ENCODE measurements around the gene BIRC3. TPM values are rescaled to one million over a fixed set of nuclear protein-coding genes. Genes with fewer than 3 reads are reported as not detected.
A peak's percentile ranks its signal among the peaks of the same experiment; 100 is the strongest.

The BIRC3 gene
- polyA plus RNA-seq, 1 donor (not counting 4 experiments of a cell fraction or from before 2014, with no cell fraction given) = 2.1 TPM

DNA sequence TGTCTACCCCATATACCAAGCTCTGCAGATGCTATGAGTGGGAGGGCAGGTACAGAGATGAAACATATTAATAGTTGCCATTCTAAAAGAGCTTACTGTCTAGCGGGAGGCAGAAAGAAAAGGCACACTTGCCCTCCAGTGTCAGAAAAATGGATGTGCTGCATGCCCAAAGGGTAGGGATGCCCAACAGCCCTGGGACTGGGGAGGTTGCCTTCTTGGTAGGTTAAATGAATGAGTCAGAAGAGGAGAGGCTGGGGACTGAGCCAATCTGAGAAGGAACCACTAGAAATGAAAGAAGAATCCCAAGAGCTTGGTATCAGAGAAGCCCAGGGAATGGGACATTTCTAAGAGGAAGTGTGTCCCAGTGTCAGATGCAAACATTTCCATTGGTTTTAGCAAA lies 1.2 kb downstream of the BIRC3 start:
- peaks cover 43% of the 10 kb centered on the region for H3K4me1 ChIP-seq (ENCODE audit: control insufficient read depth, extremely low read depth, insufficient read depth, low read length)
- DNase-seq (ENCODE audit: low read depth, low spot score) = no peak
- dilution Hi-C loops (cut with MboI; ENCODE audit: extremely low pct_ligation_motif_present, low sequenced_read_pairs) = no loop called here
- no peaks in the 10 kb centered on the region for H3K9me3 ChIP-seq (ENCODE audit: control insufficient read depth, low read depth, low read length)
- no peaks in the 10 kb centered on the region for H3K79me2 ChIP-seq (ENCODE audit: control insufficient read depth, insufficient read depth, low read length)
- no peaks in the 10 kb centered on the region for H3K36me3 ChIP-seq (ENCODE audit: control insufficient read depth in 2 of 2, extremely low read depth in 1 of 2, insufficient read depth in 2 of 2, low read length in 2 of 2)
- H3K4me2 ChIP-seq (ENCODE audit: control insufficient read depth, extremely low read depth, insufficient read depth, low read depth, low read length) = peak overlapping the region; percentile 86
- peak; percentile 60 for FAIRE-seq
- H3K4me3 ChIP-seq (ENCODE audit: control insufficient read depth in 2 of 3, extremely low read depth in 1 of 3, insufficient read depth in 2 of 3, low read depth in 1 of 3, low read length in 3 of 3) = no peak overlapping the region
- H3K27ac ChIP-seq (ENCODE audit: control insufficient read depth, insufficient read depth, low read length) = peak overlapping the region; percentile 17
- no peak overlapping the region for H2AFZ ChIP-seq (ENCODE audit: control insufficient read depth, low read length)
- H3K9ac ChIP-seq (ENCODE audit: control insufficient read depth, extremely low read depth, insufficient read depth, low read length) = no peak overlapping the region
- H3K27me3 ChIP-seq (ENCODE audit: control insufficient read depth, extremely low read depth, insufficient read depth, low read length) = no peaks in the 10 kb centered on the region
- no peak for TF ChIP-seq EZH2 (IDR thresholded peaks at IDR 0.05; ENCODE audit: low read length)
- TF ChIP-seq, protein P1, sequence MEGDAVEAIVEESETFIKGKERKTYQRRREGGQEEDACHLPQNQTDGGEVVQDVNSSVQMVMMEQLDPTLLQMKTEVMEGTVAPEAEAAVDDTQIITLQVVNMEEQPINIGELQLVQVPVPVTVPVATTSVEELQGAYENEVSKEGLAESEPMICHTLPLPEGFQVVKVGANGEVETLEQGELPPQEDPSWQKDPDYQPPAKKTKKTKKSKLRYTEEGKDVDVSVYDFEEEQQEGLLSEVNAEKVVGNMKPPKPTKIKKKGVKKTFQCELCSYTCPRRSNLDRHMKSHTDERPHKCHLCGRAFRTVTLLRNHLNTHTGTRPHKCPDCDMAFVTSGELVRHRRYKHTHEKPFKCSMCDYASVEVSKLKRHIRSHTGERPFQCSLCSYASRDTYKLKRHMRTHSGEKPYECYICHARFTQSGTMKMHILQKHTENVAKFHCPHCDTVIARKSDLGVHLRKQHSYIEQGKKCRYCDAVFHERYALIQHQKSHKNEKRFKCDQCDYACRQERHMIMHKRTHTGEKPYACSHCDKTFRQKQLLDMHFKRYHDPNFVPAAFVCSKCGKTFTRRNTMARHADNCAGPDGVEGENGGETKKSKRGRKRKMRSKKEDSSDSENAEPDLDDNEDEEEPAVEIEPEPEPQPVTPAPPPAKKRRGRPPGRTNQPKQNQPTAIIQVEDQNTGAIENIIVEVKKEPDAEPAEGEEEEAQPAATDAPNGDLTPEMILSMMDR (optimal IDR thresholded peaks at IDR 0.05 in 1 of 3, IDR thresholded peaks at IDR 0.05 in 1 of 3, conservative IDR thresholded peaks at IDR 0.05 in 1 of 3; ENCODE audit: extremely low read depth in 1 of 3, insufficient read depth in 2 of 3, low read length in 3 of 3) = peak in 1 of 3 experiments; percentile 30
- no peaks in the 10 kb centered on the region for H3K9me1 ChIP-seq (ENCODE audit: control insufficient read depth, extremely low read depth, insufficient read depth, low read length)
- no peaks in the 10 kb centered on the region for H4K20me1 ChIP-seq (ENCODE audit: control insufficient read depth, extremely low read depth, insufficient read depth, low read length)

DNA sequence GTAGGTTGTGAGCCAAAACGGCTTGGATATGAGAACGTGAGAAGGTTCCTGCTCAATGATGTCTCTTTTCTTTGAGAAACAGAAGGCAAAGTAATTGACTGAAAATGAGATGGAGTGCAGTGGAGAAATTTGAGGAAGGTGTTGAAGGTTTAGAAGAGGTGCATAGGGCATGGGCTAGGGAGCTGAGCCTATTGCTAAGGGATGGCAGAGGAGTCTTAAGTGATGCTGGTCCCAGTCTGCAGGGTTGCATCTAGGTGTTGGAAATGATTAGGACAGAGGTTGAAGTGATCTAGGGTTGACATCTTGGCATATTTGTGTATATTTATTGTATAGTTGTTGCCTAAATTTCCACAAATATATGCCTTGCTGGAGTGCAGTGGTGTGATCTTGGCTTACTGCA lies 2.3 kb downstream of the BIRC3 start:
- Histone ChIP-seq H3K9me1 (ENCODE audit: control insufficient read depth, extremely low read depth, insufficient read depth, low read length) (no peaks in the 10 kb centered on the region), H4K20me1 (ENCODE audit: control insufficient read depth, extremely low read depth, insufficient read depth, low read length) (no peaks in the 10 kb centered on the region), H3K4me1 (ENCODE audit: control insufficient read depth, extremely low read depth, insufficient read depth, low read length) (peaks cover 45% of the 10 kb centered on the region), H3K27me3 (ENCODE audit: control insufficient read depth, extremely low read depth, insufficient read depth, low read length) (no peaks in the 10 kb centered on the region), H3K27ac (ENCODE audit: control insufficient read depth, insufficient read depth, low read length) (no peak overlapping the region), H3K4me2 (ENCODE audit: control insufficient read depth, extremely low read depth, insufficient read depth, low read depth, low read length) (no peak overlapping the region), H3K79me2 (ENCODE audit: control insufficient read depth, insufficient read depth, low read length) (no peaks in the 10 kb centered on the region), H3K9me3 (ENCODE audit: control insufficient read depth, low read depth, low read length) (no peaks in the 10 kb centered on the region), H3K4me3 (ENCODE audit: control insufficient read depth in 2 of 3, extremely low read depth in 1 of 3, insufficient read depth in 2 of 3, low read depth in 1 of 3, low read length in 3 of 3) (no peak overlapping the region), H3K36me3 (ENCODE audit: control insufficient read depth in 2 of 2, extremely low read depth in 1 of 2, insufficient read depth in 2 of 2, low read length in 2 of 2) (no peaks in the 10 kb centered on the region), H3K9ac (ENCODE audit: control insufficient read depth, extremely low read depth, insufficient read depth, low read length) (no peak overlapping the region), H2AFZ (ENCODE audit: control insufficient read depth, low read length) (no peak overlapping the region)
- DNase-seq (ENCODE audit: low read depth, low spot score) (no peak), FAIRE-seq (no peak)
- no peak for TF ChIP-seq EZH2 (IDR thresholded peaks at IDR 0.05; ENCODE audit: low read length)
- dilution Hi-C loops (cut with MboI; ENCODE audit: extremely low pct_ligation_motif_present, low sequenced_read_pairs) = no loop called here

DNA sequence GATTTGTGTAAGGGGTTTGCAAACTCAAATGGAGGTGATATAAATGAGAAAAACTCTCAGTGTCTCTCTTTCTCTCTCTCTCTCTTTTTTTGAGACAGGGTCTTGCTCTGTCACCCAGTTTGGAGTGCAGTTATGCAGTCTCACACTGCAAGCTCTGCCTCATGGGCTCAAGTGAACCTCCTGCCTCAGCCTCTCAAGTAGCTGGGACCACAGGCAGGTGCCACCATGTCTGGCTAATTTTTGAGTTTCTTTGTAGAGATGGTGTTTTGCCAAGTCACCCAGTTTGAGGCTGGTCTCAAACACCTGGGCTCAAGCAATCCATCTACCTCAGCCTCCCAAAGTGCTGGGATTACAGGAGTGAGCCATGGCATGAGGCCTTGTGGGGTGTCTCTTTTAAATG lies 2.9 kb downstream of the BIRC3 start:
- Histone ChIP-seq H3K4me3 (ENCODE audit: control insufficient read depth in 2 of 3, extremely low read depth in 1 of 3, insufficient read depth in 2 of 3, low read depth in 1 of 3, low read length in 3 of 3) (no peak overlapping the region), H3K27ac (ENCODE audit: control insufficient read depth, insufficient read depth, low read length) (no peak overlapping the region), H3K9ac (ENCODE audit: control insufficient read depth, extremely low read depth, insufficient read depth, low read length) (no peak overlapping the region), H3K9me3 (ENCODE audit: control insufficient read depth, low read depth, low read length) (no peaks in the 10 kb centered on the region), H3K27me3 (ENCODE audit: control insufficient read depth, extremely low read depth, insufficient read depth, low read length) (no peaks in the 10 kb centered on the region), H2AFZ (ENCODE audit: control insufficient read depth, low read length) (no peak overlapping the region), H3K4me2 (ENCODE audit: control insufficient read depth, extremely low read depth, insufficient read depth, low read depth, low read length) (no peak overlapping the region), H3K79me2 (ENCODE audit: control insufficient read depth, insufficient read depth, low read length) (no peaks in the 10 kb centered on the region), H3K4me1 (ENCODE audit: control insufficient read depth, extremely low read depth, insufficient read depth, low read length) (peaks cover 44% of the 10 kb centered on the region), H3K9me1 (ENCODE audit: control insufficient read depth, extremely low read depth, insufficient read depth, low read length) (no peaks in the 10 kb centered on the region), H4K20me1 (ENCODE audit: control insufficient read depth, extremely low read depth, insufficient read depth, low read length) (no peaks in the 10 kb centered on the region), H3K36me3 (ENCODE audit: control insufficient read depth in 2 of 2, extremely low read depth in 1 of 2, insufficient read depth in 2 of 2, low read length in 2 of 2) (no peaks in the 10 kb centered on the region)
- FAIRE-seq (no peak), DNase-seq (ENCODE audit: low read depth, low spot score) (no peak)
- TF ChIP-seq, protein P1 (optimal IDR thresholded peaks at IDR 0.05 in 1 of 3, IDR thresholded peaks at IDR 0.05 in 1 of 3, conservative IDR thresholded peaks at IDR 0.05 in 1 of 3; ENCODE audit: extremely low read depth in 1 of 3, insufficient read depth in 2 of 3, low read length in 3 of 3) = no peak
- no peak for TF ChIP-seq EZH2 (IDR thresholded peaks at IDR 0.05; ENCODE audit: low read length)
- dilution Hi-C loops (cut with MboI; ENCODE audit: extremely low pct_ligation_motif_present, low sequenced_read_pairs) = no loop called here

All from keratinocyte (primary cell).